Mesenteric fat pad (tissue), 1 donor: ENCODE measurements around the gene AP5S1. TPM values are rescaled to one million over a fixed set of nuclear protein-coding genes. Genes with fewer than 3 reads are reported as not detected.
"Not testable (repeated sequence)": the region's sequence is repeated elsewhere in the genome, so short reads cannot be mapped to it uniquely, and the experiment has no call there.

Source experiments
- DNase-seq: peaks from one replicate; pipeline ENCODE4 v3.0.0-alpha.2; 2020; ENCODE audit warnings: low spot score
- total RNA-seq: library from RNA; stranded (reverse); fragmentation: NEBNext Ultra II Directional; extraction: Animal tissue kit (Norgen Biotek cat#: 25700); gene quantifications from one replicate; pipeline ENCODE4 v1.2.1, GENCODE V29; 2021
- donor health status: DM: yes; HTN: yes; CAD: no.

The AP5S1 gene
- total RNA-seq, 1 donor from 2014 or later, result 13.2 TPM

DNA sequence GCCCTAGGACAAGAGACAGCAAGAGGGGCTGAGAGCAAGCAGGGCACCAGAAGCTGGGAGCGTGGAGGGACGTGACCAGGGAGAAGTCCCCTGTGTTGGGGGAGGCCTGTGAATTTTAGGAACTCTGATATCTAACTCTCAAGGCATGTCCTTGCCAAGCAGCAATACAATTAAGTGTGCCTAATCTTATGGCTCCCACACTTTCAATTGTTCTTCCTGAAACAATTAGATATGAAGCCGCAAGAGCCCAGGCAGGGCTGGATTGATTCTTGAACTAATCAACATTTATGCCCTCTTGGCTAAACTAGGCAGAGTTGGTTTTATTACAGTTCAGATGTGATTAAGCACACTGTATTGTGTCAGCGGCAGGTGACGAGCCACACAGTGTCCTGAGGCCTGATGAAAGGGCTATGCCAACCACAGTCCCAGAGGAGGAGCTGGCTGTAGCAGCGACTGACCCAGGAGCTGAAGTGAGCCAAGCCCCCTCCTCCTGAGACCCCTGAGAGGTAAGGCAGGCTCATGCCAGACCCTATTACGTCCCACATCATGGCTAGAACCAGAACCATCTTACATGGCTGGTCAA, 22.1 kb downstream of the AP5S1 start:
- no peak for DNase-seq

DNA sequence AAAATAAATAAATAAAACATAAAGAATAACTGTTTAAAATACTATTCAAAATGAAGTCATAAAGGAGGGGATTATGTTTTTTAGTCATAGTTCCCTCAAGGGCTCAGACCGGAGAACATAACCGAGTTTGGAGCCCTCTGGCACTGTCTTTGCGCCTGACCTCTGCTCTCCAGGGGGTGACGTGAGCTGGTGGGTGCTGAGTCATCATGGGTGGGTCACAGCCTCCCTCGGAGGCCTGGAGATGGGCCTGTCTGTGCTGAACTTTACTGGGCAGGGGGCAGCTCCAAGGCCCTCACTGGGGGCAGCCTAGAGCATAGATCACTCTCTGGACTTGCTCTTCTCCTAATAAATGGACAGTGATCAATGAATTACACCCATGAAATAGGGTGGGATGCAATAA, 23.1 kb downstream of the AP5S1 start:
- DNase-seq, result no peak

DNA sequence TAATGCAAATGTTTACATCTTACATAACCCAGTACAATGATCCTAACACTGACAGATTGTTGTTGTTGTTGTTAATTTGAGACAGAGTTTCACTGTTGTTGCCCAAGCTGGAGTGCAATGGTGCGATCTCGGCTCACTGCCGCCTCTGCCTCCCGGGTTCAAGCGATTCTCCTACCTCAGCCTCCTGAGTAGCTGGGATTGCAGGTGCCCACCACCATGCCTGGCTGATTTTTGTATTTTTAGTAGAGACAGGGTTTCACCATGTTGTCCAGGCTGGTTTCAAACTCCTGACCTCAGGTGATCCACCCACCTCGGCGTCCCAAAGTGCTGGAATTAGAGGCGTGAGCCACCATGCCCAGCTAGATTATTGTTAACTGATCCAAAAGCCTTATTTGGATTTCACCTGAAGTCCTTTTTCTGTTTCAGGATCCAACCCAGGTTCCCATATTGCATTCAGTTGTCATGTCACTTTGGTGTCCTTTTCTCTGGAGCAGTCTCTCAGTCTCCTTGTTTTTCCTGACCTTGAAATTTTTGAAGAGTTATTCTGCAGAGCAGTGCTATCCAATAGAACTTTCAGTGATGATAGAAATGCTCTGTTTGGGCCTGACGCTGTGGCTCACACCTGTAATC, 23.8 kb downstream of the AP5S1 start:
- DNase-seq, result not testable (repeated sequence)

DNA sequence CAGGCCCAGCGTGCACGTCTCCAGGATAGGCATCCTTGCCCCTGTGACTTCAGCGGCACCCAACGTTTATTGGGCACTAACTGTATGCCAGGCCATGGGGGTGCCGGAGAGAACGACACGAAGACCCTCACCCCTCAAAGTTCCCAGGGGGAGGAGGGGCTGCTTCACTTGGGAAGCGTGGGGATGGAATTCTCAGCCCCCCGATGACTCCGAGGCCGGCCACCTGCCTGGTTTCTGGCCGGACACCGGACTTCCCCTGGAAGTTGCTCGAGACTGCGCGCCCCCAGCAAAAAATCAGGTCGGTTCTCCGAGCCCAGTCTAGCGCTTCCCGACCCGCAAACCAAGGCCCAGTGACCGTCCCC, 26.0 kb downstream of the AP5S1 start:
- no peak for DNase-seq

DNA sequence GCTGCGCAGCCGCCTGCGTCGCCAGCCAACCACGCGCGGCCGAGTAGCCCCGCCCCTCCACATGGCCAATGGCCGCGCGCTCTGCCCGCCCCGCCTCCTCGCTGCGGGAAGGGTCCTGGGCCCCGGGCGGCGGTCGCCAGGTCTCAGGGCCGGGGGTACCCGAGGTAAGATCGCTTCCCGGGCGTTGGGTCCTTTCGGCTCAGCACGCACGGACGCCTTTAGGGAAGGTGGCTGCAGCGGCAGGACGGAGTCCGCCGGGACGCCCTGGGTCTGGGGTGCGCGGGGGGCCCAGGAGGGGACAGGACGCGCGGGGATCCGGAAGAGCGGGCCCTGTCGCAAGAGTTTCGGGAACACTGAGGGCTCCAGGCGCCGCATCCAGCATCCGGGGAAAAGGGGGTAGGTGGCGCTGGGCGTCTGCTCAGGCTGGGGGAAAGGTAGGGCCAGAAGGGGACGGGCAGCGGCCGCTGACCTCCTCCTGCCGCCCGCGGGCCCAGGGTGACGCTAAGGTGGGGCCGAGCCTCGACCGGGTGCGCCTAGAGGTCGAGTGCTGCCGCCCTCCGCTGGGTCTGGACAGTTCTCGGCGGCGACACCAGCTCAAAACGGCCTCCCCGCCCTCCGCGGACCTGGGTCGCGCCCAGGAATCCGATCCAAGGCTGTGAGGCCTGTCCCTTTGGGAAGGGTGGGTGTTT, 26.5 kb downstream of the AP5S1 start, which contains the start of gene MAVS:
TSS of gene MAVS (plus strand) at position 95 of the 689 bp plus-strand sequence. CDS start 7,791 bp downstream, outside the sequence.
- DNase-seq, result peak; percentile 98

DNA sequence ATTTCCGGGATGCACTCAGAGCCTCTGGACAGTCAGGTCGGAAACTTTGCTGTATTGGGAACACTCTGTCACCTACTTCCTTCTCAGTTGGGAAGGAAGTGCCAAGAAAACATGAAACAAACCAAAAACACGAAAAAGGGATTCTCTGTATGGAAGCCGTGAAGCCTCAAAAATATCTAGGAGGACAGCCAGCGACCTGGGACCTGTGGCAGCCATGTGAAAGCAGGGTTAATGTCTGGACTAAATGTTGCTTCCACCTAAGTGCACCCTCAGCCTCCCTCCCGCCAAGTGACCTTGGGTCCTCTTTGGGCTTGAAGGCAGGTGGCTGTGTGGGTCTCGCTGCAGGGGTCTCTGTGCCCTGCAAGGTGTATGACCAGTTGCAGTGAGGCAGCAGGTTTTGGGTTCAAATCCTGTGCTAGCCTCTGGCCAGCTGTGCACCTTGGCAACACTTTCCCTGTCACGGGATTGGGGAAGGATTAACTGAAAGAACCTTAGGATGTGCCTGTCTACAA, 27.1 kb downstream of the AP5S1 start:
- no peak for DNase-seq

DNA sequence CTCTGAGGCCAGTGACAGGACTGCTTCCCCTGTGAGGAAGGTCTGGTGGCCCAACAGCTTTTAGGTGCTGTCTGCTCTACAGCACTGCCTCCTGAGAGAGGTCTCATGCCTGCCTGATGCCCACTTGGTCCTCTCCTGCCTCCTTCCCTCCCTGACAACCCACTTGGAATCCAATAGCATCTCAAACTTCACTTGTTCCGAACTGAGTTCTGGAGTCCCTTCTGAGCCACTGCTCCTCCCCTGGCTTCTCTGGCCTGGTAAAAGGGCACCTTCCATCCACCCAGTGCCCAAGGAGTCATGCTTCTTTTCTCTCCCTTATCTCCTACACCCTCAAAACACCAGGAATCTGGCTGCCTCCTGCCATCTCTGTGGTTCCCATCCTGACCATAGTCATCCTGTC, 28.2 kb downstream of the AP5S1 start:
- no peak for DNase-seq

DNA sequence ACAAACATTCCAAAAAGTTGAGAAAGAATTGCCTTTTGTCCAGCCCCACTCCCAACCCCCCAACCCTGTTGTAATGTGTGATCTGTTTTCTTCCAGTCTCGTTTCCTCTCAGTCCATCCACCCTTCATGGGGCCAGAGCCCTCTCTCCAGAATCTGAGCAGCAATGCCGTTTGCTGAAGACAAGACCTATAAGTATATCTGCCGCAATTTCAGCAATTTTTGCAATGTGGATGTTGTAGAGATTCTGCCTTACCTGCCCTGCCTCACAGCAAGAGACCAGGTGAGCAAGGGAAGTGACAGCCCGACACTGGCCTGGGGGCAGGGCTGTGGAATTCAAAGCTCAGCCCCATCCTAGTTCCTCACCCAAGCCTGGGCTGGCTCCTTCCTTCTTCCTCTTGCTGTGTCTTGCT, 34.1 kb downstream of the AP5S1 start:
- DNase-seq, result no peak

DNA sequence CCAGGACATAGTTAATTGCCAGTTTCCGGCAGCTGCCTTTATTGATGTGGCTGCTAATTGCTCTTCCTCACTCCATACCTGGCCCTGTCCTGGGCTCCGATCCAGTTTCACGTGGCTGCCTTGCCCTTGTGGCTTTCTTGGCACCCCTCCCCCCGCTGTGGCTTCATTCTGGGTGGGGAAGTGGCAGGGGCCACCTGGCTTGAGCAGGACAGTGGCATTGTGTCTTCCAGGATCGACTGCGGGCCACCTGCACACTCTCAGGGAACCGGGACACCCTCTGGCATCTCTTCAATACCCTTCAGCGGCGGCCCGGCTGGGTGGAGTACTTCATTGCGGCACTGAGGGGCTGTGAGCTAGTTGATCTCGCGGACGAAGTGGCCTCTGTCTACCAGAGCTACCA, 37.1 kb downstream of the AP5S1 start:
- DNase-seq, result no peak

DNA sequence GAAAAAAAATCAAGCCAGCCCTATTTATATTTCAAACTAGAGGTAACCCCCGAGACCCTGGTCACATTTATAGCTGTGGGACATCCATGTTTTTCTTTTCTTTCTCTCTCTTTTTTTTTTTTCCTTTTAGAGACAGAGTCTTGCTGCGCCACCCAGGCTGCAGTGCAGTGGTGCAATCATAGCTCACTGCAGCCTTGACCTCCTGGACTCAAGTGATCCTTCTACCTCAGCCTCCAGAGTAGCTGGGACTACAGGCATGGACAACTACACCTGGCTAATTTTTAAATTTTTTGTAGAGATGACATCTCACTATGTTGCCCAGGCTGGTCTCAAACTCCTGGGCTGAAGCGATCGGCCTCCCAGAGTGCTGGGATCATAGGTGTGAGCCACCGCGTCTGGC, 38.3 kb downstream of the AP5S1 start:
- no peak for DNase-seq

DNA sequence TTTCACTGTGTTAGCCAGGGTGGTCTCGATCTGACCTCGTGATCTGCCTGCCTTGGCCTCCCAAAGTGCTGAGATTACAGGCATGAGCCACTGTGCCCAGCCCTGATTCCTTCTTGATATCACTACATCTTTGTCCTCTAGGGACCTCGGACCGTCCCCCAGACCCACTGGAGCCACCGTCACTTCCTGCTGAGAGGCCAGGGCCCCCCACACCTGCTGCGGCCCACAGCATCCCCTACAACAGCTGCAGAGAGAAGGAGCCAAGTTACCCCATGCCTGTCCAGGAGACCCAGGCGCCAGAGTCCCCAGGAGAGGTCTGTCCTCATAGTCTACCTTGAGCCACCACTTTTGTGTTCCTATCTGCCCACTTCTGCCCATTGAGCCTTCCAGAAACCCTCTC, 40.8 kb downstream of the AP5S1 start:
- no peak for DNase-seq

DNA sequence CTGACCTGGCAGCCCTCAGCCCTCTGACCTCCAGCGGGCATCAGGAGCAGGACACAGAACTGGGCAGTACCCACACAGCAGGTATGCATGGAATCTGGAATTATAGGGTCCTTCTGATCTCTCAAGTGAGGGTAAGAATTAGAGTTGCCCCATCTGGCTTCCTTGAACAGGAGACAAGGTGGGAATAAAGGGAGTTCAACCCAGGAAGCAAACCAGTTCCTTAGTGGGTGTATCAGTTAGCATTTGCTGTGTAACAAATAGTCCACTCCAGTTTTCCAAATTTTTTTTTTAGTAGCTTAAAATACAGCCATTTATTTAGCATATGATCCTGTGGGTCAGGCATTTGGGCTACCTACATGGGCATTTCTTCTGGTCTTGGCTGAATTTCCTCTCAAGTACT, 42.0 kb downstream of the AP5S1 start:
- DNase-seq, result no peak

DNA sequence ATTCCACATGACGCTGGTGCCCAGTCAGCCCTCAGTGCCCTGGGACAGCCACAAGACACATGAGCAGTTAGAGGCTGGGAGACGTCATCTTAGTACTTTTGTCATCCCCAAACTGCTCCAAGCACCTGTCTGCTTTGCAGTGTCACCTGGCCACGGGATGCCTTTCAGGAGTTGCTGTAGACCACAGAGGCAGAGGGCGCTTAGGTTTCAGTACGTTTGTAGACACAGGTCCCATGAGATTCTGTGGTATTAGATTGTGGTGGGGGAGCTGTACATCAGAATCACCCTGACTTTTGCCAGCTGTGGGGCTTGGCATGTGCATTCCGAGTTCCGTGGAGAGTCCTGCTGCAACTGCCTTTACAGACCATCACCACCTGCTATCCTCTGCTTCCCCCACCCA, 43.0 kb downstream of the AP5S1 start:
- DNase-seq, result no peak

DNA sequence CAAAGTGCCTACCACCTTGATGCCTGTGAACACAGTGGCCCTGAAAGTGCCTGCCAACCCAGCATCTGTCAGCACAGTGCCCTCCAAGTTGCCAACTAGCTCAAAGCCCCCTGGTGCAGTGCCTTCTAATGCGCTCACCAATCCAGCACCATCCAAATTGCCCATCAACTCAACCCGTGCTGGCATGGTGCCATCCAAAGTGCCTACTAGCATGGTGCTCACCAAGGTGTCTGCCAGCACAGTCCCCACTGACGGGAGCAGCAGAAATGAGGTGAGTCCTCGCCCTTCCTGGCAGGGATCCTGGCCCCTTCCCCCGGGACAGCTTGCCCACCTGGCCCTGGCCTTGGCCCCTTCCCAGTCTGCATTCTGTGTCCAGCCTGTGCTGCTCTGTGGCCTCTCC, 44.2 kb downstream of the AP5S1 start:
- DNase-seq, result no peak

DNA sequence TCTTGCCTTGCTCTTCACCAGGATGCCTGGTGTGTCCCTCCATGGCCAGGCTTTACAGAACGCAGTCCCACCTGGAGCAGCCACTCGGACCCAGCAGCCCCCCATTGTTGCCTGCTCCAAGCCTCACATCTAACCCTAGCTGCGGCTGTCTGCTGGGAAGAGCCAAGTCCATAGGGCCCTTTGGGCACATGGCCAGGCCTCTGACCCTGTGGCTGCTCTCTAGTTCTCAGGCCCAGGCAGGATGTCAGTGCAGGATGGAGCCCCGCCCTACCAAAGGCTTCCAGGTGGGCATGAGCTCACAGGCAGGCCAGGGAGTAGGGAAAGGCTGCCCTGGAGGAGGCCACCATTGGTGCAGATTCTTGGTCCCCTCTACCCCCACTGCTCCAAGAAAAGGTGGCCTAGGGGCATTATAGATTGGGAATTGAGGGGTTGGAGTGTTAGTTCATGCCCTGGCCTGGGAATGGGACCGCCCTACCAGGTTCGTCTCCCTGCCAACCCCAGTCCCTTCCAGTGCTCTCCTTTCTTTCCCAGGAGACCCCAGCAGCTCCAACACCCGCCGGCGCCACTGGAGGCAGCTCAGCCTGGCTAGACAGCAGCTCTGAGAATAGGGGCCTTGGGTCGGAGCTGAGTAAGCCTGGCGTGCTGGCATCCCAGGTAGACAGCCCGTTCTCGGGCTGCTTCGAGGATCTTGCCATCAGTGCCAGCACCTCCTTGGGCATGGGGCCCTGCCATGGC, 45.0 kb downstream of the AP5S1 start:
- no peak for DNase-seq

DNA sequence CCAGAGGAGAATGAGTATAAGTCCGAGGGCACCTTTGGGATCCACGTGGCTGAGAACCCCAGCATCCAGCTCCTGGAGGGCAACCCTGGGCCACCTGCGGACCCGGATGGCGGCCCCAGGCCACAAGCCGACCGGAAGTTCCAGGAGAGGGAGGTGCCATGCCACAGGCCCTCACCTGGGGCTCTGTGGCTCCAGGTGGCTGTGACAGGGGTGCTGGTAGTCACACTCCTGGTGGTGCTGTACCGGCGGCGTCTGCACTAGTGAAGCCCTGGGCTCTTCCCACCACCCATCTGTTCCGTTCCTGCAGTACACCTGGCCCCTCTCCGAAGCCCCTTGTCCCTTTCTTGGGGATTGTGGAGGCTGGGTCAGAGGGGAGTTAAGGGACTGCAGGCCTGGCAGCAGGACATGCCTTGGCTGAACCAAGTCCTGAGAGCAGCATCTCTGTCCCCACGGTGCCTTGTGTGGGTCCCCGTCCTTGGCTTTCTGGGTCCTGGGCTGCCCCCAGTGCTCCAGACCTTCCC, 45.6 kb downstream of the AP5S1 start:
- no peak for DNase-seq

DNA sequence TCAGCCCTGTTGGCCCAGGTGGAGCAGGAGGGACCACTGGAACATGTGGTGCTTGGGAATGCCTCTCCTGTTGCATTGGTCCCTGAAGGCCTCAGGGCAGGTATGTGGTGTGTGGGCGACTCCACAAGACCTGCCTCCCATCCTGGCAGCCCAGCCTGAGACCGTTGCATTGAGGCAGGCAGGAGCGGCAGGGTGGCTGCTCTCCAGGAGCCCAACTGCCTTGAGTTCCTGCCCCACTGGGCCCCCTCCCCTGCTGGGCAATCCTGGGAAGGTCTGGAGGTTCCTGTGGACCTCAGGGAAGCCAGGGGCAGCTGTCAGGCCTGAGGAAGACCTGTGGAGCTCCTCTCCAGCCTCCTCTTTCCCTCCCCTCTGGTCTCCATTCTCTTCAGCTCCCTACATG, 46.1 kb downstream of the AP5S1 start:
- DNase-seq, result no peak

DNA sequence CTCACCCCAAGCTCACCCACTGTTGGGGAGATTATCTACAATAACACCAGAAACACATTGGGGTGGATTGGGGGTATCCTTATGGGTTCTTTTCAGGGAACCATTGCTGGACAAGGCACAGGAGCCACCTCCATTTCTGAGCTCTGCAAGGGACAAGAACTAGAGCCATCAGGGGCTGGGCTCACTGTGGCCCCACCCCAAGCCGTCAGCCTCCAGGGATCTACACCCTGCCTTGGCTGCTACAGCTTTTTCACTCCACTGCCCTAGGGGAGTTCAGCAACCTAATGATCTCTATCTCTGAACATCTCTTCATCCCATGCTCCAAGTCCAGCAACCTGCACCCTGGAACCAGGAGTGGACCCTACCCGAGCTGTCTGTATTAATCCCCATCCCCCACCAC, 47.5 kb downstream of the AP5S1 start:
- DNase-seq, result no peak

DNA sequence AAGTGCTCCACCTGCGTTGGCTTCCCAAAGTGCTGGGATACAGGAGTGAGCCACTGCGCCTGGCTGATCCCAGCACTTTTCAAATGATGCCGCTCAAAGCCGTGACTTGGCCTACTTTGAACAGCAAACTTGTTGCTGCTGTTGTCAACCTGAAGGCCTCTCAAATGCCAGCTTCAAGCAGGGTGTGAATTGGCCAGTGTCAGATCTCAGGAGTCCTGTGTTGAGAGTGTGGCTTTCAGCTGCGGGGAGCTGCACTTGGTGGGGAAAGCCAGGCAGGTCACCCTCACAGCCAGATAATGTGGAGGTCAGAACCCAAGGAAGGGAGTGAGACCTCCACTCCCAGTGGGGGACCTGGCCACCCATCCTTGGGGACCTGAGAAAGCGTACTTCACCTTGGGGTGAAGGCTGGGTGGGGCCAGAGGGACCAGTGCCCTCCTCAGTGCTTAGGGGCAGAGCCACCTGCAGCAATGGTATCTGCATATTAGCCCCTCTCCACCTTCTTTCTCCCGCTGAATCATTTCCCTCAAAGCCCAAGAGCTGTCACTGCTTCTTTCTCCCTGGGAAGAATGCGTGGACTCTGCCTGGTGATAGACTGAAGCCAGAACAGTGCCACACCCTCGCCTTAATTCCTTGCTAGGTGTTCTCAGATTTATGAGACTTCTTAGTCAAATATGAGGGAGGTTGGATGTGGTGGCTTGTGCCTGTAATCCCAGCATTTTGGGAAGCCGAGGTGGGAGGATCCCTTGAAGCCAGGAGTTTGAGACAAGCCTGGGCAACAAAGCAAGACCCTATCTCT, 49.7 kb downstream of the AP5S1 start:
- no peak for DNase-seq

DNA sequence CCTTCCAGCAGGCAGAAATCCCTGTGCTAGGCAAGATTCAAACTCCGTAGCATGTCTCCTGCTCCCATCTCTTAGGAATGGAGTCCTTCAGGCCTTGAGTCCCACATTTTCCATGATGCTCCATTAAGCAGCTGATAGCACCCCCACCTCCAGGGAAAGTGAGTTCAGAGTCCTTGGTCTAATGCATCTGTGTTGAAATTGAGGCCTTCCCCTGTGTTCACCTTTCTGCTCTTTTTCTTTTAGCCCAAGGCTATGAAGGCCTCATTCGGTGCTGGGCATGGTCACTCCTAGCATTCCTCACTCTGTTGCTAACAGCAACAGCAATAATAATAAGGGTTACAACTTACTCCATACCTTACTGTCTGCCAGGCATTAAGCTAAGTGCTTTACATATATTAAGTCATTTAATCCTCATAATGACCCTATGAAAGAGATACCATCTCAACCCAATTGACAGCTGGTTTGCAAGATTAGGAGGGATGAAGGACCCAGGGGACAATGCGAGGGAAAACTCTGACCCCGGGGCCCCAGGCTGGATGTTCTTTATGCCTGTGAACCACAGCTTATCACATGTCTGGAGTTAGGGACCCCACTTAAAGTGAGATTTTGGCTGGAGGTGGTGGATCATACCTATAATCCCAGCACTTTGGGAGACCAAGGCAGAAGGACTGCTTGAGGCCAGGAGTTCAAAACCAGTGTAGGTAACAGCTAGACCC, 51.4 kb downstream of the AP5S1 start:
- DNase-seq, result no peak
